ENCODE results near the gene FXYD6. TPM values are rescaled to one million over a fixed set of nuclear protein-coding genes. Genes with fewer than 3 reads are reported as not detected.

The FXYD6 gene
- total RNA-seq, 1 experiment from 2014 or later, result 1.0 TPM

- H3K4me1 Mint-ChIP-seq (ENCODE audit: low read depth, unreplicated experiment), result peaks cover 6% of the 10 kb centered on the region
- TF ChIP-seq, protein P1, sequence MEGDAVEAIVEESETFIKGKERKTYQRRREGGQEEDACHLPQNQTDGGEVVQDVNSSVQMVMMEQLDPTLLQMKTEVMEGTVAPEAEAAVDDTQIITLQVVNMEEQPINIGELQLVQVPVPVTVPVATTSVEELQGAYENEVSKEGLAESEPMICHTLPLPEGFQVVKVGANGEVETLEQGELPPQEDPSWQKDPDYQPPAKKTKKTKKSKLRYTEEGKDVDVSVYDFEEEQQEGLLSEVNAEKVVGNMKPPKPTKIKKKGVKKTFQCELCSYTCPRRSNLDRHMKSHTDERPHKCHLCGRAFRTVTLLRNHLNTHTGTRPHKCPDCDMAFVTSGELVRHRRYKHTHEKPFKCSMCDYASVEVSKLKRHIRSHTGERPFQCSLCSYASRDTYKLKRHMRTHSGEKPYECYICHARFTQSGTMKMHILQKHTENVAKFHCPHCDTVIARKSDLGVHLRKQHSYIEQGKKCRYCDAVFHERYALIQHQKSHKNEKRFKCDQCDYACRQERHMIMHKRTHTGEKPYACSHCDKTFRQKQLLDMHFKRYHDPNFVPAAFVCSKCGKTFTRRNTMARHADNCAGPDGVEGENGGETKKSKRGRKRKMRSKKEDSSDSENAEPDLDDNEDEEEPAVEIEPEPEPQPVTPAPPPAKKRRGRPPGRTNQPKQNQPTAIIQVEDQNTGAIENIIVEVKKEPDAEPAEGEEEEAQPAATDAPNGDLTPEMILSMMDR (IDR thresholded peaks at IDR 0.05; ENCODE audit: insufficient read depth in 1 of 2, low read depth in 1 of 2, low read length in 1 of 2, severe bottlenecking in 1 of 2, unreplicated experiment in 1 of 2), result no peak
- peaks cover 9% of the 10 kb centered on the region for H3K27me3 ChIP-seq (replicated peaks; ENCODE audit: control insufficient read depth, insufficient read depth, low read length)
- DNase-seq, result no peak
- H3K27me3 Mint-ChIP-seq (ENCODE audit: insufficient read depth, unreplicated experiment), result peaks cover 36% of the 10 kb centered on the region
- H3K9me3 Mint-ChIP-seq (ENCODE audit: unreplicated experiment), result no peaks in the 10 kb centered on the region
- no peak overlapping the region for H3K4me3 Mint-ChIP-seq (ENCODE audit: unreplicated experiment)
- no peaks in the 10 kb centered on the region for H3K9me3 ChIP-seq
- H3K36me3 Mint-ChIP-seq (ENCODE audit: insufficient read depth, unreplicated experiment), result no peaks in the 10 kb centered on the region
- H3K27ac Mint-ChIP-seq (ENCODE audit: unreplicated experiment), result no peak overlapping the region
- intact Hi-C loops (cut with micrococcal nuclease; ENCODE audit: unreplicated experiment), result no loop called here
- ChIA-PET CTCF (no interaction called here), POLR2A (no interaction called here)
- BruUV-seq (replicated peaks), result no TSS peak
- H3K4me1 ChIP-seq, result peaks cover 6% of the 10 kb centered on the region; the same call in 1 of the 2 replicates
- H3K36me3 ChIP-seq (ENCODE audit: control insufficient read depth, insufficient read depth, low read length), result no peaks in the 10 kb centered on the region
- H3K4me3 ChIP-seq (ENCODE audit: low read depth, low read length), result no peak overlapping the region
These were observed 4.7 kb downstream of the FXYD6 start for GRCh38 chr11:117871784-117872183.

DNA sequence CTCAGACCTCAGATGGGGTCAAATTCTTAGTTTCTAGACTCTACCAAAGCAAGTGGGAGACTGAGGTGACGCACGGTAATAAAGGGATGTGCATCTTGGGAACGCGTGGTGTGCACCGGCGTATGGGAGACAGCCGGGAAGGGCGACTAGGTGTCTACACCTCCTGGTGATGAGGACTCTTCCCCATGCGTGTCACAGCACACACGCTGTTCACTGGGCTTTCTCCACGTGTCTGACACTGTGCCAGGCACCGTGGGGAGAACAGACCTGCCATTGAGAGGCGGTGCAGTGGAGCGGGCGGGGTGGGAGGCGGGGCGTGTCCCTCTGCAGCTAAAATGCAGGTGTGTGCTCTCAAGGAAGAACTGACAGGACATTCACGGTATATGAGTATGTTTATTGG, 5.3 kb downstream of the FXYD6 start:
- Histone ChIP-seq H3K27me3 (replicated peaks; ENCODE audit: control insufficient read depth, insufficient read depth, low read length) (peaks cover 9% of the 10 kb centered on the region), H3K4me1 (peaks cover 6% of the 10 kb centered on the region; the same call in 1 of the 2 replicates), H3K36me3 (ENCODE audit: control insufficient read depth, insufficient read depth, low read length) (no peaks in the 10 kb centered on the region), H3K9me3 (no peaks in the 10 kb centered on the region), H3K4me3 (ENCODE audit: low read depth, low read length) (no peak overlapping the region)
- peaks cover 34% of the 10 kb centered on the region for H3K27me3 Mint-ChIP-seq (ENCODE audit: insufficient read depth, unreplicated experiment)
- POLR2A ChIA-PET, result no interaction called here
- intact Hi-C loops (cut with micrococcal nuclease; ENCODE audit: unreplicated experiment), result no loop called here
- no peak overlapping the region for H3K27ac Mint-ChIP-seq (ENCODE audit: unreplicated experiment)
- TF ChIP-seq, protein P1 (IDR thresholded peaks at IDR 0.05; ENCODE audit: insufficient read depth in 1 of 2, low read depth in 1 of 2, low read length in 1 of 2, severe bottlenecking in 1 of 2, unreplicated experiment in 1 of 2), result no peak
- BruUV-seq (replicated peaks), result no TSS peak
- DNase-seq, result no peak
- CTCF ChIA-PET, result no interaction called here
- no peak overlapping the region for H3K4me3 Mint-ChIP-seq (ENCODE audit: unreplicated experiment)
- no peaks in the 10 kb centered on the region for H3K36me3 Mint-ChIP-seq (ENCODE audit: insufficient read depth, unreplicated experiment)
- peaks cover 6% of the 10 kb centered on the region for H3K4me1 Mint-ChIP-seq (ENCODE audit: low read depth, unreplicated experiment)
- no peaks in the 10 kb centered on the region for H3K9me3 Mint-ChIP-seq (ENCODE audit: unreplicated experiment)

- no peak overlapping the region for H3K4me3 Mint-ChIP-seq (ENCODE audit: unreplicated experiment)
- H3K36me3 Mint-ChIP-seq (ENCODE audit: insufficient read depth, unreplicated experiment), result no peaks in the 10 kb centered on the region
- H3K27me3 ChIP-seq (replicated peaks; ENCODE audit: control insufficient read depth, insufficient read depth, low read length), result peaks cover 6% of the 10 kb centered on the region
- POLR2A ChIA-PET, result no interaction called here
- no peak for DNase-seq
- H3K4me3 ChIP-seq (ENCODE audit: low read depth, low read length), result no peak overlapping the region
- peaks cover 35% of the 10 kb centered on the region for H3K27me3 Mint-ChIP-seq (ENCODE audit: insufficient read depth, unreplicated experiment)
- intact Hi-C loops (cut with micrococcal nuclease; ENCODE audit: unreplicated experiment), result no loop called here
- H3K4me1 ChIP-seq, result no peaks in the 10 kb centered on the region
- H3K36me3 ChIP-seq (ENCODE audit: control insufficient read depth, insufficient read depth, low read length), result no peaks in the 10 kb centered on the region
- CTCF ChIA-PET, result no interaction called here
- H3K4me1 Mint-ChIP-seq (ENCODE audit: low read depth, unreplicated experiment), result peaks cover 6% of the 10 kb centered on the region
- no TSS peak for BruUV-seq (replicated peaks)
- H3K9me3 Mint-ChIP-seq (ENCODE audit: unreplicated experiment), result no peaks in the 10 kb centered on the region
- H3K27ac Mint-ChIP-seq (ENCODE audit: unreplicated experiment), result no peak overlapping the region
- no peaks in the 10 kb centered on the region for H3K9me3 ChIP-seq
- TF ChIP-seq, protein P1 (IDR thresholded peaks at IDR 0.05; ENCODE audit: insufficient read depth in 1 of 2, low read depth in 1 of 2, low read length in 1 of 2, severe bottlenecking in 1 of 2, unreplicated experiment in 1 of 2), result no peak
These were observed 6.1 kb downstream of the FXYD6 start for GRCh38 chr11:117870103-117870952.

Measured in Caco-2 (cell line).